A673 (cell line): Measurements from ENCODE around the gene KCNK3. TPM values are rescaled to one million over a fixed set of nuclear protein-coding genes. Genes with fewer than 3 reads are reported as not detected.

Experiments
- BruUV-seq: library from RNA; stranded (reverse); fragments of 400-500 nt; replicated peaks from 2 replicates; lab custom pipeline; 2021; lab: Mats Ljungman, UMichigan
- CTCF ChIA-PET: fragments of 300-600 bp; sonication (Branson Sonifier 250); formaldehyde crosslinking; loops from one replicate; lab custom pipeline; 2022; ENCODE audit warnings: antibody characterized with exemption; lab: Charles Lee
- POLR2A ChIA-PET: fragments of 300-600 bp; sonication (Branson Sonifier 250); formaldehyde crosslinking; loops from one replicate; lab custom pipeline; 2022; ENCODE audit warnings: antibody characterized with exemption; ENCODE audit not compliant: low non-redundant PET; lab: Charles Lee
- DNase-seq: peaks from one replicate; pipeline ENCODE4 v3.0.0-alpha.2; 2015; ENCODE audit warnings: low spot score
- H3K27ac ChIP-seq: fragments of 200-600 bp; sonication (generic); 2 replicates; pipeline ENCODE4 v1.5.1; 2016; ENCODE audit warnings: mixed run types, low read depth, mild to moderate bottlenecking, mixed read lengths, antibody characterized with exemption, low read length; ENCODE audit not compliant: poor library complexity, severe bottlenecking
- H3K27me3 ChIP-seq: fragments of 200-600 bp; sonication (generic); replicated peaks from 2 replicates; pipeline ENCODE4 v1.6.1; 2017; ENCODE audit warnings: mixed run types, low read depth, mild to moderate bottlenecking, mixed read lengths, antibody characterized with exemption, low read length; ENCODE audit not compliant: insufficient read depth, poor library complexity
- H3K36me3 ChIP-seq: fragments of 200-600 bp; sonication (generic); 2 replicates; pipeline ENCODE4 v1.6.1; 2016; ENCODE audit warnings: mixed run types, mild to moderate bottlenecking, mixed read lengths, antibody characterized with exemption, low read length; ENCODE audit not compliant: insufficient read depth, poor library complexity, severe bottlenecking
- H3K4me1 ChIP-seq: fragments of 200-600 bp; sonication (generic); 2 replicates; pipeline ENCODE4 v1.6.1; 2017; ENCODE audit warnings: mixed run types, mild to moderate bottlenecking, mixed read lengths, antibody characterized with exemption, low read length; ENCODE audit not compliant: insufficient read depth, poor library complexity, severe bottlenecking
- H3K4me3 ChIP-seq: fragments of 200-600 bp; sonication (generic); 2 replicates; pipeline ENCODE4 v1.5.1; 2016; ENCODE audit warnings: low read depth, mixed run types, mild to moderate bottlenecking, mixed read lengths, low read length; ENCODE audit not compliant: poor library complexity, severe bottlenecking
- H3K9me3 ChIP-seq: fragments of 200-600 bp; sonication (generic); 2 replicates; pipeline ENCODE4 v1.6.1; 2016; ENCODE audit warnings: mixed run types, low read depth, mild to moderate bottlenecking, mixed read lengths, antibody characterized with exemption, low read length; ENCODE audit not compliant: poor library complexity, severe bottlenecking
- EZH2 ChIP-seq: fragments of 200-600 bp; sonication (generic); IDR thresholded peaks from 2 replicates; pipeline ENCODE4 v1.6.1; 2017; ENCODE audit warnings: borderline replicate concordance, low read depth, mild to moderate bottlenecking, mixed read lengths, antibody characterized with exemption, low read length; ENCODE audit not compliant: poor library complexity, severe bottlenecking
- intact Hi-C: fragments of 100-400 bp; cut with micrococcal nuclease; formaldehyde crosslinking; loops from one replicate; pipeline ENCODE4 v1.10.0; 2022; ENCODE audit not compliant: unreplicated experiment
- total RNA-seq: library from RNA; stranded (reverse); gene quantifications from 2 replicates; pipeline ENCODE4 v1.2.3, GENCODE V29; 2021
- TF ChIP-seq, protein P1 (sequence below): fragments of 300-800, 200-600 bp; sonication (generic); conservative IDR thresholded peaks from 2 replicates; pipeline ENCODE4 v1.5.1; 2017; ENCODE audit warnings: low read depth, mild to moderate bottlenecking, antibody characterized with exemption, low read length, moderate library complexity, mixed read lengths

KCNK3 gene
- total RNA-seq, 1 experiment from 2014 or later, result 0.13 TPM

DNA sequence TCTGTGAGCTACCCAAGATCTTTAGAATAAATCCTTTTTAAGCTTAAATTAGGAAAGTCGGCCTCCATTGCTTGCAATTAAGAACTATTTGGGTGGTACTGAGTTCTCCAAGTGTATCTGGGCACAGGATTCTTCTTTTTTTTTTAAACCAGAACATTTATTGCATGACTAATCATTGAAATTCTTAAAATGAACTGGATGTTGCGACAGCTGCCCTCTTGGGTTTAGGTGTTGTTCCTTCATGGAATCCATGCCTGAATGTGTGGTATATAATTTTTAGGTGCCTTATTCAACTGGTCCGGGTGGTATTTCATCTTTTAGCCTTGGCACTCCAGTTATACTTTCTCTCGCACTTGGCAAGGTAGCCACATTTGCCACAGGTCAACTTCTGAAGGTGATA is 14.5 kb upstream of the KCNK3 start:
- Histone ChIP-seq H3K36me3 (no peaks in the 10 kb centered on the region), H3K27ac (no peak overlapping the region), H3K9me3 (no peaks in the 10 kb centered on the region), H3K4me1 (no peaks in the 10 kb centered on the region), H3K27me3 (peaks cover 3% of the 10 kb centered on the region), H3K4me3 (no peak overlapping the region)
- POLR2A ChIA-PET, result no interaction called here
- DNase-seq, result no peak
- no TSS peak for BruUV-seq
- no peak for TF ChIP-seq EZH2
- TF ChIP-seq, protein P1, sequence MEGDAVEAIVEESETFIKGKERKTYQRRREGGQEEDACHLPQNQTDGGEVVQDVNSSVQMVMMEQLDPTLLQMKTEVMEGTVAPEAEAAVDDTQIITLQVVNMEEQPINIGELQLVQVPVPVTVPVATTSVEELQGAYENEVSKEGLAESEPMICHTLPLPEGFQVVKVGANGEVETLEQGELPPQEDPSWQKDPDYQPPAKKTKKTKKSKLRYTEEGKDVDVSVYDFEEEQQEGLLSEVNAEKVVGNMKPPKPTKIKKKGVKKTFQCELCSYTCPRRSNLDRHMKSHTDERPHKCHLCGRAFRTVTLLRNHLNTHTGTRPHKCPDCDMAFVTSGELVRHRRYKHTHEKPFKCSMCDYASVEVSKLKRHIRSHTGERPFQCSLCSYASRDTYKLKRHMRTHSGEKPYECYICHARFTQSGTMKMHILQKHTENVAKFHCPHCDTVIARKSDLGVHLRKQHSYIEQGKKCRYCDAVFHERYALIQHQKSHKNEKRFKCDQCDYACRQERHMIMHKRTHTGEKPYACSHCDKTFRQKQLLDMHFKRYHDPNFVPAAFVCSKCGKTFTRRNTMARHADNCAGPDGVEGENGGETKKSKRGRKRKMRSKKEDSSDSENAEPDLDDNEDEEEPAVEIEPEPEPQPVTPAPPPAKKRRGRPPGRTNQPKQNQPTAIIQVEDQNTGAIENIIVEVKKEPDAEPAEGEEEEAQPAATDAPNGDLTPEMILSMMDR, result no peak
- intact Hi-C loops, result no loop called here
- CTCF ChIA-PET, result no interaction called here

DNA sequence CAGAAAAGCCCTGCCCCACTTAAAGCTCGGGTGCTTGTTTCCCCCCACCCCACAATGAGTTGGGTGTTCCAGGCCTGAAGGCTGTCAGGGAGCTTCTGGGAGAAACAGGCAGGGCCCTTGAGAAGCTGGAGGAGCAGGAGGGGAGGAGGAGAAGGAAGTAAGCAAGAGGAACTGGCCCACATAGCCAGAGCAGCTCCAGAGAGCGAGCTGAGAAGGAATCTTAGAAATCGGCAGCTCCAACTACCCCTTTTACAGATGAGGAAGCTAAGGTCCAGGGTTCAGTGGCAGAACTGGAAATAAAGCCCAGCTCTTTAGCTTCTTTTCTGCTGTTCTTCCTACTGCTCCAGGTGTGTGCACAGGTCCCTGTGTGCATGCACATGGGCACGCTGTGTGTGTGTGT is 12.7 kb upstream of the KCNK3 start:
- no peak for DNase-seq
- Histone ChIP-seq H3K4me1 (no peaks in the 10 kb centered on the region), H3K36me3 (no peaks in the 10 kb centered on the region), H3K4me3 (no peak overlapping the region), H3K27ac (no peak overlapping the region), H3K9me3 (no peaks in the 10 kb centered on the region), H3K27me3 (peaks cover 3% of the 10 kb centered on the region)
- TF ChIP-seq, protein P1, result no peak
- no peak for TF ChIP-seq EZH2
- intact Hi-C loops, result no loop called here
- BruUV-seq, result no TSS peak
- CTCF ChIA-PET, result no interaction called here
- POLR2A ChIA-PET, result no interaction called here

DNA sequence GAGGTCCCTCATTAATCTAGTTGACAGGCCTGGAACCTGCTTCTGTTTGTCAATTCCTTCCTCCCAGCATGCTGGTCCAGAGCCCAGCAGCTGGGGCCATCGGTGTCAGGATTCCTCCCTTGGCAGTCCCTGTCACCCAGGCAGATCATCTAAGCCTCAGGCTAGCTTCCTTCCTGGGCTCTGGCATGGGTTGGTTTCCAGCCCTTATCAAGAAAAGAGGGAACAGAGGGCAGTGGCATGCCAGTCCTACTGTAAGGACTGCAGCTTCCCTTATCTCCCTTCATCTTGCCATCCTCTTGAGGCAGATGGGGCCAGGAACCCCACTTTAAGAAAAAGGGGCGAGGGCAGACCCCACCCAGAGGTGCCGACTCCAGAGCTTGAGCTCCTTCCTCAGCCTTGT is 10.9 kb upstream of the KCNK3 start:
- ChIA-PET CTCF (no interaction called here), POLR2A (no interaction called here)
- no peaks in the 10 kb centered on the region for H3K4me1 ChIP-seq
- no TSS peak for BruUV-seq
- DNase-seq, result no peak
- no peak overlapping the region for H3K4me3 ChIP-seq
- no peaks in the 10 kb centered on the region for H3K9me3 ChIP-seq
- no peaks in the 10 kb centered on the region for H3K36me3 ChIP-seq
- intact Hi-C loops, result no loop called here
- TF ChIP-seq EZH2, result no peak
- TF ChIP-seq, protein P1, result no peak
- no peak overlapping the region for H3K27ac ChIP-seq
- peaks cover 6% of the 10 kb centered on the region for H3K27me3 ChIP-seq
